ENCODE data around the gene ABCC2. TPM values are rescaled to one million over a fixed set of nuclear protein-coding genes. Genes with fewer than 3 reads are reported as not detected.

Gene ABCC2
- total RNA-seq, 4 donors from 2014 or later: 1.7 to 23.7 (median 8.4) TPM

GRCh38 chr10:99814143-99814542, 31.7 kb downstream of the ABCC2 start:
- 80 to 92% methylated on average over 7 to 8 of the region's 8 CpGs for WGBS, 2 donors
- no peak overlapping the region for H3K27ac ChIP-seq
- no peak for DNase-seq (ENCODE audit: low spot score in 2 of 2)
- peaks cover 0 to 5% (median 0%) of the 10 kb centered on the region in 3 donors for H3K36me3 ChIP-seq
- H3K4me3 ChIP-seq: no peak overlapping the region
- H3K4me1 ChIP-seq: no peaks in the 10 kb centered on the region
- TF ChIP-seq CTCF (IDR thresholded peaks at IDR 0.05): no peak
- TF ChIP-seq POLR2A (IDR thresholded peaks at IDR 0.05): no peak
- no peak for TF ChIP-seq EP300 (IDR thresholded peaks at IDR 0.05)
- no peaks in the 10 kb centered on the region for H3K9me3 ChIP-seq
- H3K27me3 ChIP-seq: no peaks in the 10 kb centered on the region

- Histone ChIP-seq H3K27me3 (no peaks in the 10 kb centered on the region), H3K36me3 (peaks cover 0 to 14% (median 0%) of the 10 kb centered on the region in 3 donors), H3K4me1 (no peaks in the 10 kb centered on the region), H3K4me3 (no peak overlapping the region), H3K27ac (no peak overlapping the region), H3K9me3 (no peaks in the 10 kb centered on the region)
- no peak for DNase-seq (ENCODE audit: low spot score in 2 of 2)
- TF ChIP-seq POLR2A (IDR thresholded peaks at IDR 0.05): no peak
- no peak for TF ChIP-seq CTCF (IDR thresholded peaks at IDR 0.05)
- no peak for TF ChIP-seq EP300 (IDR thresholded peaks at IDR 0.05)
- WGBS, 2 donors: 78 to 93% methylated on average over 2 of the region's 2 CpGs
Observed at GRCh38 chr10:99815621-99816020, 33.2 kb downstream of the ABCC2 start.

GRCh38 chr10:99827936-99828335, 45.5 kb downstream of the ABCC2 start:
- no peak overlapping the region for H3K4me3 ChIP-seq
- H3K27me3 ChIP-seq: no peaks in the 10 kb centered on the region
- DNase-seq (ENCODE audit: low spot score in 2 of 2): no peak
- peaks cover 0 to 15% (median 0%) of the 10 kb centered on the region in 3 donors for H3K36me3 ChIP-seq
- no peaks in the 10 kb centered on the region for H3K9me3 ChIP-seq
- WGBS, 2 donors: 79 to 82% methylated on average over 3 of the region's 3 CpGs
- TF ChIP-seq POLR2A (IDR thresholded peaks at IDR 0.05) (no peak), CTCF (IDR thresholded peaks at IDR 0.05) (no peak), EP300 (IDR thresholded peaks at IDR 0.05) (no peak)
- no peak overlapping the region for H3K27ac ChIP-seq
- no peaks in the 10 kb centered on the region for H3K4me1 ChIP-seq

GRCh38 chr10:99828464-99828863, 46.0 kb downstream of the ABCC2 start:
- TF ChIP-seq EP300 (IDR thresholded peaks at IDR 0.05): no peak
- TF ChIP-seq POLR2A (IDR thresholded peaks at IDR 0.05): no peak
- no peak for TF ChIP-seq CTCF (IDR thresholded peaks at IDR 0.05)
- no peak overlapping the region for H3K4me3 ChIP-seq
- WGBS, 2 donors: 85 to 89% methylated on average over 2 of the region's 2 CpGs

GRCh38 chr10:99832439-99832838, 50.0 kb downstream of the ABCC2 start:
- Histone ChIP-seq H3K4me3 (no peak overlapping the region), H3K27ac (no peak overlapping the region), H3K27me3 (no peaks in the 10 kb centered on the region), H3K9me3 (no peaks in the 10 kb centered on the region), H3K4me1 (no peaks in the 10 kb centered on the region), H3K36me3 (peaks cover 0 to 26% (median 0%) of the 10 kb centered on the region in 3 donors)
- TF ChIP-seq CTCF (IDR thresholded peaks at IDR 0.05) (no peak), POLR2A (IDR thresholded peaks at IDR 0.05) (no peak), EP300 (IDR thresholded peaks at IDR 0.05) (no peak)
- no peak for DNase-seq (ENCODE audit: low spot score in 2 of 2)
- 83 to 92% methylated on average over 2 of the region's 2 CpGs for WGBS, 2 donors

More at GRCh38 chr10:99828464-99828863, 46.0 kb downstream of the ABCC2 start:
- DNase-seq (ENCODE audit: low spot score in 2 of 2): no peak
- Histone ChIP-seq H3K4me1 (no peaks in the 10 kb centered on the region), H3K27me3 (no peaks in the 10 kb centered on the region), H3K9me3 (no peaks in the 10 kb centered on the region), H3K36me3 (peaks cover 0 to 15% (median 0%) of the 10 kb centered on the region in 3 donors), H3K27ac (no peak overlapping the region)
